ENCODE data around the gene RNU6-1. TPM values are rescaled to one million over a fixed set of nuclear protein-coding genes. Genes with fewer than 3 reads are reported as not detected.

The RNU6-1 gene
- polyA plus RNA-seq, 2 of the 4 experiments (the other 2 are of a cell fraction): not detected

DNA sequence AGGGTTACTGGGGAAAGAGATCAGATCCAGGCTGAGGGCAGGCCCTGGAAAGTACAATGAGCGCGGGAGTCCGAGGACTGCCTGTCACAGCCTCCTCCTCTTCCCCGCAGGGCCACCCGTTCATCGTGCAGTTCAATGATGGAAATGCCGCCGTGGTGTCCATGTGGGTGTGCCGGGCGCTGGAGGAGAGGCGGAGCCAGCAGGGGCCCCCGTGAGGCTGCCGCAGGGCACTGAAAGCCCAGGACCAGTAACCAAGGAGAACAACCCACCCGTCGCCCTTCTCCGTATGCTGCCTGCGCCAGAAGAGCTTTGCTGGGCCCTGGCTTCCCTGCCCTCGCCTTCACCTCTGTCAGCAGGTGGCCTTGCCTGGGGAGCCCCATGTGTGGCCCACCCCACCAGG, 33.3 kb downstream of the RNU6-1 start:
- Histone ChIP-seq H3K9me3 (no peaks in the 10 kb centered on the region), H3K4me2 (no peak overlapping the region), H3K4me1 (no peaks in the 10 kb centered on the region), H3K4me3 (no peak overlapping the region), H3K27ac (no peak overlapping the region)
- FAIRE-seq (no peak), ATAC-seq (no peak), DNase-seq (ENCODE audit: low read depth in 1 of 2, low spot score in 1 of 2) (no peak)
- no peak for TF ChIP-seq KDM5A (IDR thresholded peaks at IDR 0.05)
- no peak for TF ChIP-seq MAFK (IDR thresholded peaks at IDR 0.05; ENCODE audit: partially characterized antibody)
- TF ChIP-seq FOXS1 (CRISPR knock-in tag; IDR thresholded peaks at IDR 0.05): no peak
- no peak for TF ChIP-seq FOSB (CRISPR knock-in tag; IDR thresholded peaks at IDR 0.05)
- CTCF ChIA-PET: interaction anchor here (0.6 to 1.7 kb wide), 3 partner anchors 17 to 385 kb away, joined by 3 to 4 read pairs (median 3); no protein-coding TSS in a partner anchor
- WGBS (ENCODE audit: missing lambda C conversion rate): 88% methylated on average over 18 of the region's 18 CpGs
- POLR2A ChIA-PET: no interaction called here

DNA sequence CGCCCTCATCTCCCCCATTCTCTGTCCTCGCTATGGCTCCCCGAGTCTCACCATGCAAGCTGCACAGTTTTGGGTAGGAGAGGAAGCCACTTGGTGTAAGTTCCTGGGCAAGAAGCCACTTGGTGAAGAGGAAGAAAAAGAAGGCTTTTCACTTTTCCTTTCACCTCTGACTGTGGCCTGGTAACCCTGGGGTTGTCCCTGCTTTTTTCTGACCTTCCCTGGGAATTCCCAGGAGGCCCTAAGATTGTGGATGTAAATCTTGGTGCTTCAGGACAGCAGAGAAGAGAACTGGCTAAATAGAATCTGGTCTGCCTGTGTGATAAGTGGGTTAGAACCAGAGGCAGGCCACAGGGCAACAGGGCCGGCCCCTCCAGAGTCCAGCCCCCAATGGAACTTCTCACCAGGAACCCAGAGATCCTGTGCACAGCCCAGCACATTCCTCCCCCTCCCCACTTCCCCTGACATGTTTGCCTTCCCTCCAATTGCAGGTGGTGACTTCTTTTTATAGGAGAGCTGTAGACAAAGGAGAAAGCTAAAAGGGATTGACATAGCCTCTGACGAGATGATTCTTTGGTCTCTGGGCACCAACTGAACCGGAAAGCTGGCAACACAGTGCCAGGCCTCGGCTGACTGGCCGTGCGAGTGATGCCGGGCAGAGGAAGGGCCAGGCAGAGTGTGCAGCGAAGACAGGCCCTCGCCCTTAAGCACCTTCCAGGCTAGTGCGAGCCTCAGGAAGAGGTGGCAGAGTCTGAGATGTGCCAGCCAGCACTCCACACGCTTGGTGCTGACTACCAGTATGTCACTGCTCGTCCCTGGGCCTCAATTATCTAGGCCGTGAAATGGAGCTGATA, 34.0 kb downstream of the RNU6-1 start:
- WGBS (ENCODE audit: missing lambda C conversion rate): 88% methylated on average over 16 of the region's 16 CpGs
- H3K4me3 ChIP-seq: no peak overlapping the region
- ChIA-PET CTCF (interaction anchor here (1.7 kb wide), 1 partner anchor 24 kb away, joined by 3 read pairs; no protein-coding TSS in a partner anchor), POLR2A (no interaction called here)
- DNase-seq (ENCODE audit: low read depth in 1 of 2, low spot score in 1 of 2) (no peak), ATAC-seq (no peak), FAIRE-seq (no peak)
- H3K27ac ChIP-seq: no peak overlapping the region
- no peak overlapping the region for H3K4me2 ChIP-seq
- no peak for TF ChIP-seq HOXA7 (CRISPR knock-in tag; IDR thresholded peaks at IDR 0.05)
- no peak for TF ChIP-seq FOXS1 (CRISPR knock-in tag; IDR thresholded peaks at IDR 0.05)
- TF ChIP-seq RARB (CRISPR knock-in tag; IDR thresholded peaks at IDR 0.05): no peak
- no peak for TF ChIP-seq FOSB (CRISPR knock-in tag; IDR thresholded peaks at IDR 0.05)
- TF ChIP-seq EP300 (IDR thresholded peaks at IDR 0.05): no peak
- TF ChIP-seq PBX3 (IDR thresholded peaks at IDR 0.05): no peak
- no peak for TF ChIP-seq NPAS2 (CRISPR knock-in tag; IDR thresholded peaks at IDR 0.05; ENCODE audit: borderline replicate concordance)
- TF ChIP-seq, protein P1, sequence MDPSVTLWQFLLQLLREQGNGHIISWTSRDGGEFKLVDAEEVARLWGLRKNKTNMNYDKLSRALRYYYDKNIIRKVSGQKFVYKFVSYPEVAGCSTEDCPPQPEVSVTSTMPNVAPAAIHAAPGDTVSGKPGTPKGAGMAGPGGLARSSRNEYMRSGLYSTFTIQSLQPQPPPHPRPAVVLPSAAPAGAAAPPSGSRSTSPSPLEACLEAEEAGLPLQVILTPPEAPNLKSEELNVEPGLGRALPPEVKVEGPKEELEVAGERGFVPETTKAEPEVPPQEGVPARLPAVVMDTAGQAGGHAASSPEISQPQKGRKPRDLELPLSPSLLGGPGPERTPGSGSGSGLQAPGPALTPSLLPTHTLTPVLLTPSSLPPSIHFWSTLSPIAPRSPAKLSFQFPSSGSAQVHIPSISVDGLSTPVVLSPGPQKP (IDR thresholded peaks at IDR 0.05; ENCODE audit: low read depth, low read length): no peak
- no peak for TF ChIP-seq MAFK (IDR thresholded peaks at IDR 0.05; ENCODE audit: partially characterized antibody)
- no peak for TF ChIP-seq HOXB13 (CRISPR knock-in tag; IDR thresholded peaks at IDR 0.05; ENCODE audit: low read depth)
- TF ChIP-seq, protein P2, sequence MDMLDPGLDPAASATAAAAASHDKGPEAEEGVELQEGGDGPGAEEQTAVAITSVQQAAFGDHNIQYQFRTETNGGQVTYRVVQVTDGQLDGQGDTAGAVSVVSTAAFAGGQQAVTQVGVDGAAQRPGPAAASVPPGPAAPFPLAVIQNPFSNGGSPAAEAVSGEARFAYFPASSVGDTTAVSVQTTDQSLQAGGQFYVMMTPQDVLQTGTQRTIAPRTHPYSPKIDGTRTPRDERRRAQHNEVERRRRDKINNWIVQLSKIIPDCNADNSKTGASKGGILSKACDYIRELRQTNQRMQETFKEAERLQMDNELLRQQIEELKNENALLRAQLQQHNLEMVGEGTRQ (IDR thresholded peaks at IDR 0.05): no peak
- no peak for TF ChIP-seq CBX8 (IDR thresholded peaks at IDR 0.05)
- TF ChIP-seq BHLHE40 (IDR thresholded peaks at IDR 0.05; ENCODE audit: low read depth, low read length): no peak
- TF ChIP-seq EHF (CRISPR knock-in tag; IDR thresholded peaks at IDR 0.05): no peak
- no peak for TF ChIP-seq HDAC2 (IDR thresholded peaks at IDR 0.05)
- no peaks in the 10 kb centered on the region for H3K4me1 ChIP-seq
- no peaks in the 10 kb centered on the region for H3K9me3 ChIP-seq

DNA sequence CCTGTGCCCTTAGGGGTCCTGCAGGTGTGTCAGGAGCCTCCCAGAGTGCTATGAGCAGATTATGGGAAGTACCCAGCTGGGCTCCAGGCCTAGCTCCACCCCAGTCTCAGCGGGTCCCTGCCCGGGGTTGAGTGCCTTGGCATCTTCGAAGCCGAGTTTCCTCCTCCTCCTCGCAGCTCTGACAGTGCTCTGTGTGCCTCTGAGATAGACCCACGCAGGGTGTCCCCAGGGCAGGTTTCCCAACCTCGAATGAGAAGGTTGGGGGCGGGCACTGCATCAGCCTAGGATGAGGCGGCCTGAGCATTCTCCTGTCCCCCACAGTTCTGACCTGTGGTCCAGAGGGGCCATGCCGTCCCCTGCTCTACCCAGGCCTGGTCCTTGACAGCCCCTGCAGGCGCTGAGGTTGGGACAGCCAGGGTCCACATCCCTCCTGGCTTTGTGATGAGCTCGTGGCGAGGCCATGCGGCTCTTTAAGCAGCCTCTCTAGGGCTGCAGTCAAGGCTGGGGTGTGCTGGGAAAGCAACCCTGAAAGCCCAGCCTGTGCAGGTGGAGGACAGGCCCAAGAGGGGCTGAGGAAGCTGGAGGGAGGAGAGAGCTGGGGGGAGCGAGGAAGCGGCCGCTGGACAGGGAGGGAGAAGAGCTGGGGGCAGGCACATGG, 34.7 kb downstream of the RNU6-1 start:
- Histone ChIP-seq H3K9me3 (no peaks in the 10 kb centered on the region), H3K4me2 (no peak overlapping the region), H3K4me1 (no peaks in the 10 kb centered on the region), H3K27ac (no peak overlapping the region), H3K4me3 (no peak overlapping the region)
- ChIA-PET CTCF (no interaction called here), POLR2A (no interaction called here)
- TF ChIP-seq PHF8 (IDR thresholded peaks at IDR 0.05; ENCODE audit: borderline replicate concordance, low read depth) (no peak), NR3C1 (IDR thresholded peaks at IDR 0.05) (no peak), RFX5 (IDR thresholded peaks at IDR 0.05) (no peak), HOXA7 (CRISPR knock-in tag; IDR thresholded peaks at IDR 0.05) (no peak), CBX8 (IDR thresholded peaks at IDR 0.05) (no peak), TP53 (CRISPR knock-in tag; IDR thresholded peaks at IDR 0.05) (no peak), CHD2 (IDR thresholded peaks at IDR 0.05; ENCODE audit: low read length, partially characterized antibody) (no peak), MAZ (IDR thresholded peaks at IDR 0.05; ENCODE audit: borderline replicate concordance, low read depth, low read length) (no peak), FOSL2 (IDR thresholded peaks at IDR 0.05) (no peak), FOSL2 (CRISPR knock-in tag; IDR thresholded peaks at IDR 0.05) (no peak)
- TF ChIP-seq, protein P3, sequence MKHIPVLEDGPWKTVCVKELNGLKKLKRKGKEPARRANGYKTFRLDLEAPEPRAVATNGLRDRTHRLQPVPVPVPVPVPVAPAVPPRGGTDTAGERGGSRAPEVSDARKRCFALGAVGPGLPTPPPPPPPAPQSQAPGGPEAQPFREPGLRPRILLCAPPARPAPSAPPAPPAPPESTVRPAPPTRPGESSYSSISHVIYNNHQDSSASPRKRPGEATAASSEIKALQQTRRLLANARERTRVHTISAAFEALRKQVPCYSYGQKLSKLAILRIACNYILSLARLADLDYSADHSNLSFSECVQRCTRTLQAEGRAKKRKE (CRISPR knock-in tag; IDR thresholded peaks at IDR 0.05; ENCODE audit: low read depth): no peak
- 88% methylated on average over 17 of the region's 17 CpGs for WGBS (ENCODE audit: missing lambda C conversion rate)
- DNase-seq (ENCODE audit: low read depth in 1 of 2, low spot score in 1 of 2) (no peak), FAIRE-seq (no peak), ATAC-seq (no peak)
